HG02973 (cell line): ENCODE data around the gene DOCK7.
A peak's percentile ranks its signal among the peaks of the same experiment; 100 is the strongest.

Experiments used
- ATAC-seq: cut with Tn5 transposase; IDR thresholded peaks from one replicate; pipeline ENCODE4 v1.9.1; 2021; ENCODE audit warnings: moderate library complexity; ENCODE audit not compliant: unreplicated experiment

Gene DOCK7

DNA sequence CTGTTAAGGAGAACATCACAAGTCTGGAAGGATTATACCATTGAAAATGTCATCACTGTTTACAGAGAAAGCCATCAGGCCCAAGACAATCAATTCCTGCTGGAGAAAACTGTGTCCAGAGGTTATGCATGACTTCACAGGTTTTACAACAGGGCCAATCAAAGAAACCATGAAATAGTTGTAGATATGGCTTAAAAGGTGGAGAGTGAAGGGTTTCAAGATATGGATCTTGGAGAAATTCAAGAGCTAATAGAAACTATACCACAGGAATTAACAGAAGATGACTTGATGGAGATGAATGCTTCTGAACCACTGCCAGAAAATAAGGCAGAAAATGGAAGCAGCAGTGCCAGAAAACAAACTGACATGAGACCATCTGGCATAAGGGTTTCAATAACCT, 221.1 kb downstream of the DOCK7 start:
- ATAC-seq, result no peak

DNA sequence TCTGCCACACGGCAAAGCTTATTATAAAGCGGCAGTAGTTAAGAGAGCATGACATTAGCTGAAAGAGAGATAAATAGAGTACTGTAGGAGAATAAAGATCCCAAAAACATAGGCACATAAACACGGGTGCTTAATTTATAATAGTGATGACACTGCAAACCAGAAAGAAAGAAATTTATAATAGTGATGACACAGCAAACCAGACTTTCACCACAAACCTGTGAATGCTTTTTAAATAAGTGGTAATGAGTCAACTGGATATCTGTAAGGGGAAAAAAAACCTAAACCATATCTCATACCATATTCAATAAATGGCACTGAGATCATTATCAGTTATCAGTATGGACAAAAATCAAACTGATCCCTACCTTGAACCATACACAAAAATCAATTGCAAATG, 225.8 kb downstream of the DOCK7 start:
- no peak for ATAC-seq

DNA sequence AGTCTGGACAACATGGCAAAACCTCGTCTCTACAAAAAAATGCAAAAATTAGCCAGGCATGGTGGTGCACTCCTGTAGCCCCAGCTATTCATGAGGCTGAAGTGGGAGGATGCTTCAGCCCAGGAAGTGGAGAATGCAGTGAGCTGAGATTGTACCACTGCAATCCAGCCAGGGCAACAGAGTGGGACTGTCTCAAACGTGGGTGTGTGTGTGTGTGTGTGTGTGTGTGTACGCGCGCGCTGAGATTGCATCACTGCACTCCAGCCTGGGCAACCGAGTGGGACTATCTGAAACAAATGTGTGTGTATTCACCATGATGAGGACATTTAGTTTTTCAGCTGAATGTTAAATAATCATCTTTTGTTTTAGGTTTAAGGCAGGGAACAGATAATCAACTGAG, 230.2 kb downstream of the DOCK7 start:
- no peak for ATAC-seq

DNA sequence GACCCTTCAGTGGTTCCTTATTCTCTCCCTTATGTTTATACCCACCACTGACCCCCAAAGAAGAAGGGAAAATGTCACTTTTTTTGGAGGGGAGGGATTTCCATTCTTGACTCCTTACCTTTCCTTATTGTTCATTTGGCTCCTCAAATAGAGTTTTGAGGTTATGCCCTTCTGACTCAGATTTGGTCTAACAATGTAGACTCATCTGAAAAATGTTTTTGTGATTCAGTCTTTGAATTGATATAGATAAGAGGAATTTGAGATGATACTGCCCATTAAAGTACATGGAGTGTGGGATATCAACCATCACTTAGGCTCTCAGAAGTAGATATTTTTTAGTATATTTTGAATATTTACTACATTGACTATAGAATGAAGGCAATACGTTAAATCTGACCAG, 235.2 kb downstream of the DOCK7 start:
- no peak for ATAC-seq

DNA sequence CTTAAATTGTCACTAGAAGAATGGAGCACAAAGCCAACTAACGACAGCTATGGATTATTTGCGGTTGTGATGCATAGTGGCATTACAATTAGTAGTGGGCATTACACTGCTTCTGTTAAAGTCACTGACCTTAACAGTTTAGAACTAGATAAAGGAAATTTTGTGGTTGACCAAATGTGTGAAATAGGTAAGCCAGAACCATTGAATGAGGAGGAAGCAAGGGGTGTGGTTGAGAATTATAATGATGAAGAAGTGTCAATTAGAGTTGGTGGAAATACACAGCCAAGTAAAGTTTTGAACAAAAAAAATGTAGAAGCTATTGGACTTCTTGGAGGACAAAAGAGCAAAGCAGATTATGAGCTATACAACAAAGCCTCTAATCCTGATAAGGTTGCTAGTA, 237.9 kb downstream of the DOCK7 start:
- no peak for ATAC-seq

DNA sequence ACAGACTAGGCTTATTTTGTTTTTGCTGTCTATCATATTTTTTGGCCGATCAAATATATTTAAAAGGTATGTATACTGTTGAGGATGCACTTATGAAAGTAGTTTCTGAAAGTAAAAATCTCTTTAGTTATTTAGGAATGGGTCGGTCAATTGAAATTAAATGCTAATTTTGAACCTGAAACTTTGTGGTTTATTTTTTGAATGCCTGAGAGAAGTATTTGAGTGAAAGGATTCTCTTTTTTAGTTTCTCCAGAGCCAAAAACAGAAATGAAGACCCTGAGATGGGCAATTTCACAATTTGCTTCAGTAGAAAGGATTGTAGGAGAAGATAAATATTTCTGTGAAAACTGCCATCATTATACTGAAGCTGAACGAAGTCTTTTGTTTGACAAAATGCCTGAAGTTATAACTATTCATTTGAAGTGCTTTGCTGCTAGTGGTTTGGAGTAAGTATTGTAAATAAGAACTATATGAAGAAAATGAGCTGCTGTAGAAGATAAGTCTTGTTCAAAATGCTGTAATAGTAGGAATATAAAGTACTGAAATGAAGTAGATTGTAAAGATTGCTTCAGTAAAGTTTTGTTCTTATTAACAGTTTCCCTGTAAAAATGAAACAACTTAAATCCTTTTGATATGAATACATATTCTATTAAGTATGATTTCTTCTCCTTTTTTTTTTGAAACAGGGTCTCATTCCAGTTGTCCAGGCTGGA, 239.8 kb downstream of the DOCK7 start:
- no peak for ATAC-seq

DNA sequence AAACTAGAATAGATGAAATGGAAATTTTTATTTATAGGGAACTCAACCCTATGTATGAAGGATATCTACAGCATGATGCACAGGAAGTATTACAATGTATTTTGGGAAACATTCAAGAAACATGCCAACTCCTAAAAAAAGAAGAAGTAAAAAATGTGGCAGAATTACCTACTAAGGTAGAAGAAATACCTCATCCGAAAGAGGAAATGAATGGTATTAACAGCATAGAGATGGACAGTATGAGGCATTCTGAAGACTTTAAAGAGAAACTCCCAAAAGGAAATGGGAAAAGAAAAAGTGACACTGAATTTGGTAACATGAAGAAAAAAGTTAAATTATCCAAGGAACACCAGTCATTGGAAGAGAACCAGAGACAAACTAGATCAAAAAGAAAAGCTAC, 243.5 kb downstream of the DOCK7 start:
- no peak for ATAC-seq

DNA sequence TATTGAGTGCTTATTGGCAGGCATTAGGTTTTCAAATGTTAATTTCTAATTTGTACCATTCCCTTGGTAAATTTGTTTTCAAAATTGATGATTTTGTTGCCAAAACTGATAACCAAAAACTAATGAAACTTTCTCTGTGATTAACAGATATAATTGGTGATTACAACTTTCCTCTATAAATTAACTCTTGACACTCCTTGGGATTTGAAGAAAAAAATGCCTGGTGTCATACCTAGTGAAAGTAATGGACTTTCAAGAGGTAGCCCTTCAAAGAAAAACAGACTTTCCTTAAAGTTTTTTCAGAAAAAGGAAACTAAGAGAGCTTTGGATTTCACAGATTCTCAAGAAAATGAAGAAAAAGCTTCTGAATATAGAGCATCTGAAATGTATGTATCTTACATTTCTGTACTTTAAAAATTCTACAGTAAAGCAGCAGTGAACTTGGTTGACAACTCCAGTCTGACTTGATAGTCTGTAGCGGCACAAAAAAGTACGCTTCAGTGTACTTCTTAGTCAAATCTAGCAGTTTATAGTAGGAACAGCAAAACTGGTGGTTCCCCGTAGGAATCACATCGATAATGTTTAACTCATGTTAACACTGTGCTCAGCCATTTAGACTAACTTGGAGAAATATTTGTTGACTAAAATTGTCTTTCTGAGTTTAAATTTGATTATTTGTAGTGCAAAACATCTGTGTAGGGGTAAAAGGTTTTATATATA, 248.4 kb downstream of the DOCK7 start:
- ATAC-seq, result peak; percentile 30

DNA sequence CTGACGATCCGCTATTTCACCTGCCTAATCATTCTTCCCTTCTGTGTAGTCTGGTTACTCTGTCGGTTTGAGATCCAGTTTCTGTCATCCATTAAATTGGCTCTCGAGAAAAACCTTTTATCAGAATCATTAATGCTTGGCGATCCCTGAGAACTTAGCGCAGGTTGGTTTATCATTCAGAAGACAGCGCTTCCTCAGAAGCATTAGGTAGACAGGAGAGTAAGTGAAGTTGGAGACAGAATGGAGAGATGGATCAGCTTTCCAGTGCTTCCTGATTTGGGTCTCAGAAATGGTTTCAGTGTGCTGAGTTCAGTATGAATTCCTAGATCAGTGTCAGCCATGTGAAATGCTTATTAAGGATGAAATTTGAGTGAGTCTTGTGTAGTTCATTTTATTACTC, 250.0 kb downstream of the DOCK7 start:
- ATAC-seq, result no peak

DNA sequence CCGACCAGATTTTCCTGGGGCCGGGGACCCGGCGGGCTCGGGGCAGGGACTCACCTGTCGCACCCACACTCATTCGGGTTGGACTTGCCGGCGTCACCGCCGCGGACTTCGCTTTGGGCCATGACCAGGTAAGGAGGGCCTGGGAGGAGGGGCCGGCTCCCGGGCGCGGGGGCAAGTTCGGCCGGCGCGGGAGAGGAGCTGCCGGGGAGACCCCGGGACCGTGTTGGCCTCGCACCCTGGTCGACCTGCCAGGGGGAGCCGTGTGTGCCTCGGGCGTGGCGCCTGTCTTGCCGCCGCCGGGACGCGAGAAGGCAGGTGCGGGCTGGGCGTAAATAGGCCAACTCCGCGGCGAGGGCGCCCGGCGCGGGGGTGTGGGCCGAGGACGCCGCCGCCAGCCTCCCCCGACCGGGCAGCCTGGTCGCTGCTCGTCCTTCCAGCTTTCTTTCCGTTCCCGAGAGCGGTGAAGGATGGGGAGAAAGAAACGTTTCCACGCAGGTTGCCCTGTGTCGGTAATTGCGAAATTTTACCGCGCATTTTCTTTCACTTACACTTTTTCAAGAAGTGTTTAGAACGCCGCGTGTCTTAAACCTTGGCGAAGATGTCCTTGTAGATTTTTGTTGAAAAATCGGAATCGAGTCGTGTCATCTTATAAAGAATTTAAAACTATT, 250.8 kb downstream of the DOCK7 start:
- ATAC-seq, result no peak

DNA sequence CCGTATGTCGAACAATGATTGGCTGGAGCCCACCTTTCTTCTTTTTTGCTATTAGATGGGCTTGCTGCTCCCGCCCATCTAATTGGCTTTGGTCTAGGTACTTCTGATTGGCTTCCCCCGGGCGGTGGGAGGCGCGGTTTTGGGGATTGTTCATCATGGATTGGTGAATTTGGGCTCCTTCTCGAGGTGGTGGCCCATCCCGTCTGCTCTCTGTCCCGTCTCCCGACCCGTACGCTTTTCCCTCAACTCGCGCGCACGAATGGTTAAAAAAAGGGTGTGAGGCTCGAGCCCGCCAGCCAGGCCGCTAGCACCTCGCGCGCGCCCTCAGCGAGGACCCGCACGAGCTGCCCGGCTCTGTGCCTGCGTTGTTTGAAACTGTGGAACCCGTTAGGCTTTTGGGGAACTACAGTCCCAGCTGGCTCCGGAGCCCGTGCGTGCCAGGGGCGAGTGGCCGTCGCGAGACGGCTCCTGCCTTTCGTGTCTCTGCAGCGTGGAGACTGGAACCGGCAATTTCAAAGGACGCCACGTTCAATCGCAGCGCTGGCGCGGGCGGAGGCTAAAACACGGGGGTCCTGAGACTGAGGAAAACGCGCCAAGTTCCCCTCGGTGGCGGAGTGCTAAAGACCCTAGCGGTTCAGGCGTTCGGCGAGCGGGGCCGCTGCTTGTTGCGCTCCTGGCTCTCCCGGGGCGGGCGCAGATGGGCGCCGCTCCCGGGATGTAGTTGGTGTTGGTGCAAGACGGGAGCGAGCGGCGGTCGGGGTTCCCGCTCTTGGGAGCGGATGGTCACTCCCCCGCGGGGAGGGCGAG, 251.5 kb downstream of the DOCK7 start, which contains the start of gene USP1:
TSS of gene USP1 (plus strand) at position 584 of the 807 bp plus-strand sequence. CDS start 2,819 bp downstream, outside the sequence.
- ATAC-seq, result peak; percentile 72

DNA sequence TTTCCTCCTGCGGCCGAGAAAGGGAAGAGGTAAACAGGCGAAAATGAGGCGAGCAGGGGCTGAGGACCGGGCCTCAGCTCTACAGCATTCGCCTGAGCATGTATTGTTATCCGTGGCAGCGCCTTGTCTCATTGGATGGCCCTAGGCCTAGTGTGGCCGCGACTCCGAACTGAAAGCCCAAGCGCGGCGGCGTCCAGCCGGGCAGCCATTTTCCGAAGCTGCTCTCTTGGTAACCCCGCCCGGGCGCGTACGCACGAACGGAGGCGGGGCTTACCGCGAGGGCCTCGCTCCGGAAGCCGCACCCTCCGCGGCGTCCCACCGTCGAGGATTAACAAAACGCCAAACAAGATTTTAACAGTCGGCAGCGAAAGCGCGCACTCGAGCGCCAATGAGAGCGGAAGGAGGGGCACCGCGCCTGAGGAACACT, 252.1 kb downstream of the DOCK7 start:
- peak; percentile 53 for ATAC-seq

DNA sequence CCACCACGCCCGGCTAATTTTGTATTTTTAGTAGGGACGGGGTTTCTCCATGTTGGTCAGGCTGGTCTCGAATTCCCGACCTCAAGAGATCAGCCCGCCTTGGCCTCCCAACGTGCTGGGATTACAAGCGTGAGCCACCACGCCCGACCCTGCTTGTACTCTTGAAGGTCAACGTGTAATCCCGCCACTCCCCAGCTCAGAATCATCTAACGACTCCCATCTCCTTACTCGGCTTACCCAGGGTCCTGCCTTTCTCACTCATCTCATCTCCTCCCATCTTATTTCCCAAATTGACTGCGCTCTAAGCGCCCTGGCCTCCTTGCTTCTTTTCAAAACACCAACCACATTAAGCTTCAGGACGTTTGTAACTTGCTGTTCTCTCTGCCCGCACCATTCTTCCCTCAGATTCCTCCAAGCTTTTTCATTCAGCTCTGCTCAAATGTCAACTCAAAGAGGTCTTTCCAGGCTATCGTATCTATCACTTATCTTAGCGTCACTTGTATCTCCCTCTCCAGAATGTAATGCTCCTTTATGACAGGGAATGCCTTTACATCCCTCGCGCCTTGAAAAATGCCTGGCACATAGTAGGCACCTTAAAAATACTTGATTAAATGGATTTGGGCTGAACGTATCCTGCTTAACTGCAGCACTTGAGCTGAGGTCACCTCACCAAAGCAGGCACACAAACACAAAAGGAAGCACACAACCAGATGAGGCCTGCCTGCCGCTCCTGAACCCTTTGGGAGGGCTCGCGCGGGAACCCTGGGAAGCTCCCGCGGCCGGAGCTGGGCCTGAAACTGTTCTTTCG, 252.8 kb downstream of the DOCK7 start:
- no peak for ATAC-seq

DNA sequence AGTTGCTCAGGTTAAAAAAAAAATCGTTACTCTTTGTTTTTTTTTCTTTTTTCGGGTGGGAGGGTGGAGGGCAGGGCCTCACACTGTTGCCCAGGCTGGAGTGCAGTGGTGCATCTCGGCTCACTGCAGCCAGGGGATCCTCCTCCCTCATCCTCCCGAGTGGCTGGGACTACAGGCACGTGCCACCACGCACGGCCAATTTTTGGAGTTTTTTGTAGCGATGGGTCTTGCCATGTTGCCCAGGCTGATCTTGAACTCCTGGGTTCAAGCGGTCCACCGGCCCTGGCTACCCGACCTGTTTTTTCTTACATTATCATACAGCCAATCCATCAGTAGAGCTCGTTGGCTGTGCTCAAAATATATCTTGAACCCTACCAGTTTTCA, 253.6 kb downstream of the DOCK7 start:
- no peak for ATAC-seq

DNA sequence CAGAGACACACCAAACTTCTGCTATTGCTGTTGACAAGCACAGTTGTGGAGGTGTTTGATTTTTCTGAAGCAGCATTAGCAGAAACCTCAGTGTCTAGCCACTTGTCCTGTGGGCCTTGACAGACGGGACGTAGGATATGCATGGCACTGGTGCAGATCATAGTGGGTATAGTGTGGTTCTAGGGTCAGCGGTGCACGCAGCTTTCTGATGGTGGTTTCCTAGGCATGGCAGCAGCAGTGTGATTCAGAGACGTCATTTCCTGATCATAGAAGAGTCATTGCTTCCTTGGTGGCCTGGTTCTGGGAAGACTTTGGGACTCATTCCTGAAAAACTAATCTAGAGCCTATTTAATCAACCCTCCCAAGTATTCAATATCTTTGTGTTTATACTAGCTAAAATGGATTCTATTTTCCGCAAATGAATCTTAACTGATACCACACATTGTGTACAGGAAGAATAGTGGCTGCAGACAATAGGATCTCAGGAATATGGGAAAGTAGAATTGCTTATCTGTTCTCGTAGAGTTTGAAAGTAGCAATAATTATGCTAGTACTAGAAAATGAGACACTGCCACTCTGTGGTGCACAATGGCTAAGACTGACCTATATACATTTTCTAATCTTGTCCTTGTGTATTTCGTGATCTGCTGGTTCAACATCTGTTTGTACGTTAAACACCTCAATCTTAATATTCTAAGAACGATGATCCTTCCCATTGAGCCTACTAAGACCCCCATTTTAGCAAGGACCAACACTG, 254.1 kb downstream of the DOCK7 start:
- ATAC-seq, result no peak

DNA sequence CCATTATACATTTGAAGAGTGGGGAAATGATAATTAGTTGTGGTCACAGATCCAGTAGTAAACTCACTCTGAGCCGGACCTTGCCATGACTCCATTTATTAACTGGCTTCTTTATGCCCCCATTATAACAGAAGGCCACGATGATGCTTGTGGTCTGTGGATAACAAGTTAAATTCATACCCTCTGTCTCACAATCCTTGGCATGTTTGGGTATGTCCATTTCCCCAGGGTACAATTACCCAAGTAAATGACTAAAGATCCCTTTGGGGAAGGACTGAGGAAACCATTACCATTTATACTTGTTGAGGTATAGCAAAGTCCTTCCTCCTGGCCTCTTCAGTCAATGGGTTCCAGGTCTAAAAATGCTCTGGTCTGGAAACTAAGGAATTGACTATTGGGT, 258.6 kb downstream of the DOCK7 start:
- ATAC-seq, result no peak

DNA sequence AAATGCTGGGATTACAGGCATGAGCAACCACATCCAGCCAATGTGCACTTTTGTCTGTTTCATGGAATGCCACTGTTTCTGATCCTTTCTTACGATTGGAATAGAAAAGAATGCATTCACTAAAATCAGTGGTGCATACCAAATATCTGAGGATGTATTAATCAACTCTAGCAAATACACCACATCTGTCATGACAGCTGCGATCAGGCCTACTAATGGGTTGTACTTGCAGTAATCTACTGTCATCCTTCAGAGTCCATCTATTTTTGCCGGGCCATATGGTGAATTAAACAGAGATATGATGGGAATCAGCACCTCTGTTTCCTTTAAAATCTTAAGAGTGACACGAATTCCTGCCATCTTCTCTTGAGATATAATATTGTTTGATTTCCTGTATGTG, 259.8 kb downstream of the DOCK7 start:
- no peak for ATAC-seq

DNA sequence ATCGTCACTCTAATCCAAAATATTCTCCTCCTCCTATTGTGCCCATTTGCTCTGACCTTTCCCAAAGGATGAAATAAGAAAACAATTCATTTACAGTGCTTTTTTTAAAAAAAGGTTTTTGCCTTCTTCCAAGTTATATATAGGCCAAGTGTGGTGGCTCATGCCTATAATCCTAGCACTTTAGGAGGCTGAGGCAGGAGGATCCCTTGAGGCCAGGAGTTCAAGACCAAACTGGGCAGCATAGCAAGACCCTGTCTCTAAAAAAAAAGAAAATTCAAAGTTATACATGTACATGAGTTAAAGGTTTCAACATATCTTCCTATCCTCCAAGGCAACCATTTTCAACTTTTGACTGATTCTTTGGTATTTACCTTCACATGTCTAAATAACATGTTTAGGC, 261.4 kb downstream of the DOCK7 start:
- ATAC-seq, result no peak

DNA sequence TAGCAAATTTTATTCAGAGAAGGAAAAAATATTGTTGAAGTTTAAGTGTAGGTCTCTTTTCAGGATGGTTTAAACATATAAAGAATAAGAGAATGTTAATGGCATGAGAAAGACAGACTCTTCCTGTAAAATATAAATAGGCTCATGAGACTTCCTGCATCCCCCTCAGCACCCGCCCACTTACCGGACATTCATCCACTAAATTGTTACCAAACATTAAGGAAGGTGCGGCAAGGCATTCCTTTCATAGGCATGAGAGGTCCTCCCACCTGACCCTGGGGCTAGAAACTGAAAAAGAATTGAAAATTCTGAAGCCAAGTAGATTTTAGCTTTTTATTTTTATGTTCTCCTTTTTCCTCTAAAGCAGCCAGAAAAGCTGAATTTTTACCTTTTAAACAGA, 261.9 kb downstream of the DOCK7 start:
- no peak for ATAC-seq

DNA sequence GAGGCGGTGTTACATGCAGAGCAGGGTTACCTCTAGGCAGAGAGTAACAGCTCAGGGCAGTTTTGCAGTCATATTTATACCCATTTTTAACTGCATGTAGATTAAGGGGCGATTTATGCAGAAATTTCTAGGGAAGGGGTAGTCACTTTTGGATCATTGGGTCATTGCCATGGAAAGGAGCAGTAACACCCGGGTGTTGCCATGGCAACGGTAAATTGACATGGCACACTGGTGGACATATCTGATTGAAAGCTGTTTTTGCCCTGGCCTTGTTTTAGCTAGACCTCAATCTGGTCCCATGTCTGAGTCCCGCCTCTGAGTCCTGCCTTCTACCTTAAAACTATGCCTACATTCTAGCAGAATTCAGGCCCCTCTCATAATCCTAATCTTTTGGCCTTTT, 263.1 kb downstream of the DOCK7 start:
- ATAC-seq, result no peak
